ENCODE results near the gene COL4A1. TPM values are rescaled to one million over a fixed set of nuclear protein-coding genes. Genes with fewer than 3 reads are reported as not detected.

Gene COL4A1
- polyA plus RNA-seq, 1 of the 3 experiments (the other 2 are of a cell fraction): 30.3 TPM

GRCh38 chr13:110318920-110319319 lies 12.0 kb upstream of the COL4A1 start:
- no peak overlapping the region for H3K9ac ChIP-seq
- peaks cover 0 to 9% of the 10 kb centered on the region in 2 experiments for H3K36me3 ChIP-seq (replicated peaks in 1 of 2; ENCODE audit: control insufficient read depth in 1 of 2, insufficient read depth in 2 of 2, low read length in 1 of 2)
- 83% methylated on average over 6 of the region's 7 CpGs for WGBS (ENCODE audit: low lambda C conversion rate)
- H3F3A ChIP-seq (replicated peaks; ENCODE audit: insufficient read depth): peaks cover 60% of the 10 kb centered on the region
- ChIA-PET CTCF (no interaction called here), POLR2A (no interaction called here)
- peaks cover 10 to 38% of the 10 kb centered on the region in 2 experiments; a peak in 3 of 4 replicates for H3K4me1 ChIP-seq (ENCODE audit: control insufficient read depth in 1 of 2, insufficient read depth in 2 of 2, low read depth in 1 of 2, low read length in 1 of 2)
- no peak for TF ChIP-seq CHD2 (IDR thresholded peaks at IDR 0.05; ENCODE audit: low read length, partially characterized antibody)
- no peak for TF ChIP-seq EZH2phosphoT487 (IDR thresholded peaks at IDR 0.05; ENCODE audit: borderline replicate concordance, low read depth)
- TF ChIP-seq ZBTB33 (IDR thresholded peaks at IDR 0.05; ENCODE audit: borderline replicate concordance, low read depth): no peak
- no peak for TF ChIP-seq RAD21 (IDR thresholded peaks at IDR 0.05; ENCODE audit: low read length)
- TF ChIP-seq PBX3 (IDR thresholded peaks at IDR 0.05): no peak
- TF ChIP-seq JUND (IDR thresholded peaks at IDR 0.05): no peak
- no peak for TF ChIP-seq EP300 (IDR thresholded peaks at IDR 0.05; ENCODE audit: borderline replicate concordance in 1 of 2, low read depth in 1 of 2, low read length in 1 of 2)
- TF ChIP-seq GABPA (IDR thresholded peaks at IDR 0.05; ENCODE audit: low read depth): no peak
- no peak for TF ChIP-seq NFIC (IDR thresholded peaks at IDR 0.05; ENCODE audit: borderline replicate concordance)
- TF ChIP-seq TCF12 (IDR thresholded peaks at IDR 0.05): no peak
- TF ChIP-seq REST (IDR thresholded peaks at IDR 0.05; ENCODE audit: low read depth, low read length): no peak
- TF ChIP-seq USF1 (IDR thresholded peaks at IDR 0.05; ENCODE audit: borderline replicate concordance, low read depth): no peak
- no peak for TF ChIP-seq YY1 (IDR thresholded peaks at IDR 0.05; ENCODE audit: low read depth)
- TF ChIP-seq SIN3A (IDR thresholded peaks at IDR 0.05; ENCODE audit: borderline replicate concordance, low read depth, low read length): no peak
- TF ChIP-seq IRF3 (IDR thresholded peaks at IDR 0.05; ENCODE audit: low read depth, low read length): no peak
- no peak for TF ChIP-seq USF2 (IDR thresholded peaks at IDR 0.05; ENCODE audit: borderline replicate concordance, low read depth, low read length)
- TF ChIP-seq FOXJ3 (CRISPR knock-in tag; IDR thresholded peaks at IDR 0.05): no peak
- TF ChIP-seq FOXM1 (IDR thresholded peaks at IDR 0.05; ENCODE audit: low read depth): no peak
- TF ChIP-seq FOSL2 (IDR thresholded peaks at IDR 0.05; ENCODE audit: borderline replicate concordance, low read depth): no peak
- H3K27ac ChIP-seq (ENCODE audit: low read depth in 2 of 2, low read length in 1 of 2): peak overlapping the region in 1 of 2 experiments; percentile 89; a peak in 2 of 4 replicates
- no peaks in the 10 kb centered on the region for H4K20me1 ChIP-seq (ENCODE audit: insufficient read depth)
- H3K79me2 ChIP-seq (ENCODE audit: insufficient read depth): peaks cover 90% of the 10 kb centered on the region
- no peaks in the 10 kb centered on the region for H3K9me2 ChIP-seq
- no peaks in the 10 kb centered on the region for H3K27me3 ChIP-seq (ENCODE audit: insufficient read depth)
- H3K4me3 ChIP-seq (ENCODE audit: low read depth in 2 of 2, low read length in 1 of 2): no peak overlapping the region
- no peaks in the 10 kb centered on the region for H3K9me3 ChIP-seq
- no peak for DNase-seq
- H3K4me2 ChIP-seq: no peak overlapping the region; the same call in 1 of the 2 replicates
- H2AFZ ChIP-seq (ENCODE audit: low read depth): no peak overlapping the region
